ENCODE measurements around the gene GMDS. TPM values are rescaled to one million over a fixed set of nuclear protein-coding genes. Genes with fewer than 3 reads are reported as not detected.

GMDS gene
- total RNA-seq, 1 donor from 2014 or later: 34.0 TPM

GRCh38 chr6:2144210-2144609 is 101.2 kb downstream of the GMDS start:
- H3K36me3 Mint-ChIP-seq (ENCODE audit: low read depth): no peaks in the 10 kb centered on the region
- no peak overlapping the region for H3K4me3 Mint-ChIP-seq (ENCODE audit: unreplicated experiment)

GRCh38 chr6:2141644-2142290 is 103.6 kb downstream of the GMDS start:
- Mint-ChIP-seq H3K27me3 (ENCODE audit: low read depth) (no peaks in the 10 kb centered on the region), H3K36me3 (ENCODE audit: low read depth) (no peaks in the 10 kb centered on the region), H3K4me1 (ENCODE audit: low read depth) (peaks cover 21% of the 10 kb centered on the region), H3K27ac (ENCODE audit: unreplicated experiment) (no peak overlapping the region), H3K9me3 (ENCODE audit: low read depth) (no peaks in the 10 kb centered on the region), H3K4me3 (ENCODE audit: unreplicated experiment) (no peak overlapping the region)
- no peak for TF ChIP-seq CTCF (IDR thresholded peaks at IDR 0.05)
- no peak for DNase-seq (ENCODE audit: low spot score)

More at GRCh38 chr6:2144210-2144609, 101.2 kb downstream of the GMDS start:
- H3K27ac Mint-ChIP-seq (ENCODE audit: unreplicated experiment): no peak overlapping the region
- H3K27me3 Mint-ChIP-seq (ENCODE audit: low read depth): no peaks in the 10 kb centered on the region
- no peak for TF ChIP-seq CTCF (IDR thresholded peaks at IDR 0.05)
- peaks cover 40% of the 10 kb centered on the region for H3K4me1 Mint-ChIP-seq (ENCODE audit: low read depth)
- no peak for DNase-seq (ENCODE audit: low spot score)
- no peaks in the 10 kb centered on the region for H3K9me3 Mint-ChIP-seq (ENCODE audit: low read depth)

- Mint-ChIP-seq H3K4me3 (ENCODE audit: unreplicated experiment) (no peak overlapping the region), H3K36me3 (ENCODE audit: low read depth) (no peaks in the 10 kb centered on the region), H3K27me3 (ENCODE audit: low read depth) (no peaks in the 10 kb centered on the region), H3K4me1 (ENCODE audit: low read depth) (peaks cover 19% of the 10 kb centered on the region), H3K27ac (ENCODE audit: unreplicated experiment) (no peak overlapping the region), H3K9me3 (ENCODE audit: low read depth) (no peaks in the 10 kb centered on the region)
- TF ChIP-seq CTCF (IDR thresholded peaks at IDR 0.05): no peak
- no peak for DNase-seq (ENCODE audit: low spot score)
These were observed 104.8 kb downstream of the GMDS start for GRCh38 chr6:2140438-2141128.

GRCh38 chr6:2135401-2135800 is 110.0 kb downstream of the GMDS start:
- Mint-ChIP-seq H3K27ac (ENCODE audit: unreplicated experiment) (no peak overlapping the region), H3K36me3 (ENCODE audit: low read depth) (no peaks in the 10 kb centered on the region), H3K4me3 (ENCODE audit: unreplicated experiment) (no peak overlapping the region), H3K9me3 (ENCODE audit: low read depth) (no peaks in the 10 kb centered on the region), H3K4me1 (ENCODE audit: low read depth) (peaks cover 46% of the 10 kb centered on the region), H3K27me3 (ENCODE audit: low read depth) (no peaks in the 10 kb centered on the region)
- TF ChIP-seq CTCF (IDR thresholded peaks at IDR 0.05): no peak
- DNase-seq (ENCODE audit: low spot score): no peak

- Mint-ChIP-seq H3K4me1 (ENCODE audit: low read depth) (peaks cover 42% of the 10 kb centered on the region), H3K4me3 (ENCODE audit: unreplicated experiment) (no peak overlapping the region), H3K9me3 (ENCODE audit: low read depth) (no peaks in the 10 kb centered on the region), H3K27me3 (ENCODE audit: low read depth) (no peaks in the 10 kb centered on the region), H3K36me3 (ENCODE audit: low read depth) (no peaks in the 10 kb centered on the region), H3K27ac (ENCODE audit: unreplicated experiment) (no peak overlapping the region)
- no peak for TF ChIP-seq CTCF (IDR thresholded peaks at IDR 0.05)
- DNase-seq (ENCODE audit: low spot score): no peak
These were observed 110.9 kb downstream of the GMDS start for GRCh38 chr6:2134554-2134953.
